DOHH2 (cell line): ENCODE measurements around the gene IFNGR2.
"Not testable (repeated sequence)": the region's sequence is repeated elsewhere in the genome, so short reads cannot be mapped to it uniquely, and the experiment has no call there.

Experiments
- H3F3A ChIP-seq: fragments of 200-600 bp; sonication (generic), shearing (Covaris generic); 2 replicates; pipeline ENCODE4 v1.6.0; 2016; ENCODE audit warnings: antibody characterized with exemption, mild to moderate bottlenecking; ENCODE audit not compliant: control insufficient read depth, insufficient read depth
- H3K27ac ChIP-seq: fragments of 200-600 bp; sonication (generic); 2 replicates; pipeline ENCODE4 v1.5.1; 2014; ENCODE audit warnings: low read depth, mild to moderate bottlenecking, low read length, moderate library complexity
- H3K27me3 ChIP-seq: fragments of 200-600 bp; sonication (generic); 2 replicates; pipeline ENCODE4 v1.6.1; 2014; ENCODE audit warnings: mild to moderate bottlenecking, low read length, mixed read lengths; ENCODE audit not compliant: control insufficient read depth
- H3K36me3 ChIP-seq: fragments of 200-600 bp; sonication (generic); 2 replicates; pipeline ENCODE4 v1.6.1; 2014; ENCODE audit warnings: mild to moderate bottlenecking, low read length, moderate library complexity, mixed read lengths; ENCODE audit not compliant: control insufficient read depth
- H3K4me1 ChIP-seq: fragments of 200-600 bp; sonication (generic); 2 replicates; pipeline ENCODE4 v1.6.1; 2014; ENCODE audit warnings: mild to moderate bottlenecking, low read length, mixed read lengths; ENCODE audit not compliant: control insufficient read depth
- H3K4me2 ChIP-seq: fragments of 200-600 bp; sonication (generic); 2 replicates; pipeline ENCODE4 v1.6.0; 2014; ENCODE audit warnings: mild to moderate bottlenecking, low read length, moderate library complexity
- H3K4me3 ChIP-seq: fragments of 200-600 bp; sonication (generic); 2 replicates; pipeline ENCODE4 v1.5.1; 2014; ENCODE audit warnings: mild to moderate bottlenecking, low read length, mixed read lengths
- H3K79me2 ChIP-seq: fragments of 200-600 bp; sonication (generic); 2 replicates; pipeline ENCODE4 v1.6.1; 2014; ENCODE audit warnings: mild to moderate bottlenecking, low read length, mixed read lengths; ENCODE audit not compliant: control insufficient read depth
- H3K9me2 ChIP-seq: fragments of 200-600 bp; sonication (generic); replicated peaks from 2 replicates; pipeline ENCODE4 v1.6.1; 2014; ENCODE audit warnings: mild to moderate bottlenecking, low read length, mixed read lengths; ENCODE audit not compliant: control insufficient read depth
- H3K9me3 ChIP-seq: fragments of 200-600 bp; sonication (generic); 2 replicates; pipeline ENCODE4 v1.6.1; 2014; ENCODE audit warnings: antibody characterized with exemption, low read length, mixed read lengths; ENCODE audit not compliant: control insufficient read depth, insufficient read depth
- H4K20me1 ChIP-seq: fragments of 200-600 bp; sonication (generic); 2 replicates; pipeline ENCODE4 v1.6.0; 2014; ENCODE audit warnings: low read depth, mild to moderate bottlenecking, antibody characterized with exemption, low read length, moderate library complexity; ENCODE audit not compliant: control insufficient read depth, insufficient read depth
- EZH2phosphoT487 ChIP-seq: fragments of 200-600 bp; sonication (generic); IDR thresholded peaks from 2 replicates; pipeline ENCODE4 v1.6.1; 2017; ENCODE audit warnings: borderline replicate concordance, mild to moderate bottlenecking, antibody characterized with exemption, low read length, moderate library complexity, mixed read lengths
- TF ChIP-seq, protein P1 (sequence below): fragments of 200-600 bp; sonication (generic); IDR thresholded peaks from one replicate; pipeline ENCODE4 v1.5.1; 2014; ENCODE audit warnings: antibody characterized with exemption, mild to moderate bottlenecking, low read depth, low read length; ENCODE audit not compliant: poor library complexity, severe bottlenecking

IFNGR2 gene

DNA sequence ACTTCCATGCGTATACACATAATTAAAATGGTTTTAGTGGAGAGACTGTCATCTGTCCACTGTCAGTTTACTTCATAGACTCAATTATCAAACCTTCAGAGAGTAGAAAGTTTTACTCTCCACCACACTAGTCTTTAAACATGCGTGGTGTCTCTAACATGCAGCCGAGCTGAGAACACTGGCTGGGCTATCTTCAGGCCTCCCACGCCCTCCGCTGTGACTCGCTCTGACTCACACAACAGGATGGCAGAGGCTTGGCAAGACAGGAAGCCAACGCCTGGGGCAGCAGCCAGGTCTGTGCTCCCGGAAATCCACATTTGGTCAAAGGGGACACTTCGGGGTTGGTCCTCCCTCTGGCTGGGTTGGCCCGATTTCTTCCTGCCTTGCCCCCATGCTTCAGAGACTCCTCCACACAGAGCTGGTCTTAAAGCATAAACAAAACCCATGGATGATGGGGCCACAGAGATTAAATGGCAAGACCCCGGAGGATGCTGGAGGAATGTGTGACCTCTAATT is 22.7 kb upstream of the IFNGR2 start:
- Histone ChIP-seq H4K20me1 (no peaks in the 10 kb centered on the region), H3K4me1 (peaks cover 89% of the 10 kb centered on the region), H3K27ac (peak overlapping the region; percentile 96), H3K9me2 (no peaks in the 10 kb centered on the region), H3F3A (peaks cover 39% of the 10 kb centered on the region), H3K79me2 (peaks cover 9% of the 10 kb centered on the region; the same call in 1 of the 2 replicates), H3K4me2 (peak overlapping the region; percentile 89), H3K36me3 (no peaks in the 10 kb centered on the region; the same call in 1 of the 2 replicates), H3K27me3 (no peaks in the 10 kb centered on the region), H3K9me3 (no peaks in the 10 kb centered on the region), H3K4me3 (peak overlapping the region; percentile 83)
- TF ChIP-seq, protein P1, sequence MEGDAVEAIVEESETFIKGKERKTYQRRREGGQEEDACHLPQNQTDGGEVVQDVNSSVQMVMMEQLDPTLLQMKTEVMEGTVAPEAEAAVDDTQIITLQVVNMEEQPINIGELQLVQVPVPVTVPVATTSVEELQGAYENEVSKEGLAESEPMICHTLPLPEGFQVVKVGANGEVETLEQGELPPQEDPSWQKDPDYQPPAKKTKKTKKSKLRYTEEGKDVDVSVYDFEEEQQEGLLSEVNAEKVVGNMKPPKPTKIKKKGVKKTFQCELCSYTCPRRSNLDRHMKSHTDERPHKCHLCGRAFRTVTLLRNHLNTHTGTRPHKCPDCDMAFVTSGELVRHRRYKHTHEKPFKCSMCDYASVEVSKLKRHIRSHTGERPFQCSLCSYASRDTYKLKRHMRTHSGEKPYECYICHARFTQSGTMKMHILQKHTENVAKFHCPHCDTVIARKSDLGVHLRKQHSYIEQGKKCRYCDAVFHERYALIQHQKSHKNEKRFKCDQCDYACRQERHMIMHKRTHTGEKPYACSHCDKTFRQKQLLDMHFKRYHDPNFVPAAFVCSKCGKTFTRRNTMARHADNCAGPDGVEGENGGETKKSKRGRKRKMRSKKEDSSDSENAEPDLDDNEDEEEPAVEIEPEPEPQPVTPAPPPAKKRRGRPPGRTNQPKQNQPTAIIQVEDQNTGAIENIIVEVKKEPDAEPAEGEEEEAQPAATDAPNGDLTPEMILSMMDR: no peak
- no peak for TF ChIP-seq EZH2phosphoT487

DNA sequence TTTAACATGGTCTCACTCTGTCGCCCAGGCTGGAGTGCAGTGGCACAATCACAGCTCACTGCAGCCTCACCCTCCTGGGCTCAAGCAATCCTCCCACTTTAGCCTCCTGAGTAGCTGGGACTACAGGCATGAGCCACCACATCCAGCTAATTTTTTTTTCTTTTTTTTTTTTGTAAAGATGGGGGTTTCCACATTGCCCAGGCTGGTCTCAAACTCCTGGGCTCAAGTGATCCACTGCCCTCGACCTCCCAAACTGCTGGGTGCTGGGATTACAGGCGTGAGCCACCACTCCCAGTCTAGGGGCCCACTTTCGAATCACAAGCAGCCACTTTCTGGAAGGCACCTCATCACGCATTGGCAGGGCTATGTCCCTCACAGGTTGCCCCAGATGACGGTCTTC is 21.8 kb upstream of the IFNGR2 start:
- Histone ChIP-seq H3K4me2 (peak overlapping the region; percentile 89), H3K4me1 (peaks cover 88% of the 10 kb centered on the region), H3K4me3 (peak overlapping the region; percentile 83), H3K27ac (peak overlapping the region; percentile 96), H3F3A (peaks cover 39% of the 10 kb centered on the region)
- H4K20me1 ChIP-seq, H3K9me3 ChIP-seq, H3K27me3 ChIP-seq, H3K79me2 ChIP-seq, H3K36me3 ChIP-seq, H3K9me2 ChIP-seq: not testable (repeated sequence)

DNA sequence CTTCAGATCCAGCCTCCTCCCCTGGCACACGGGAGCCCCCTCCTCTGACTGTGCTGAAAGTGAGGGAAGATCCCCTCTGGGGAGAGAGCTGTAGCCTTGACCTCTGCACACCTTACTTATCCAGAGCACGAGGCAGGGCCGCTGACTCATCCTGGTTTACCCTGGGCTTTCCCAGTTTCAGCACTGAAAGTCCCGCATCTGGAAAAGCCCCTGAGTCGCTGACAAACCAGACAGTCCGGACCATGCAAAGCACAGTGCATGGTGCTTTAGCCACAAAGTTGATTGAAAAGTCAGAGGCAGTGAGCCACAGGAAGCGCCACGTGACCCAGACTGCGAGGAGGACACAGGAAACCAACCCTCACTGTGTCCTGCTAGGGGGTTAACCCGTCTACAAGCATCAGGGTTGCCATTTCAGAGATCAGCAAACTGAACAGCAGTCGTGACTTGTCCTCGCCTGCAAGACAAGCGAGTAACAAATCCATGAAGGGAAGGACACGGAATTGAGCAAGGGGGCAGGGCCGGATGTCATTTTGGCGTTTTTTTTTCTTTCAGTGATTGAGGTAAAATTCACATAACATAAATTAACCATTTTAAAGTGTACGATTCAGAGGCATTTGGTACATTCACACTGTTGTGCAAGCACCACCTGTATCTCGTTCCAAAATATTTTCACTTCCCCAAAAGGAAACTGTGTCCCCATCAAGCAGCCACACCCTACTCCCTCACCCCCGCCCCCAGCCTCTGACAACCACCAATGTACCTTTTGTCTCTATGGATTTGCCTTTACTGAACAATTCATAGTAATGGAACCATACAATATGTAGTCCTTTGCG is 19.9 kb upstream of the IFNGR2 start:
- Histone ChIP-seq H4K20me1 (no peaks in the 10 kb centered on the region), H3K9me2 (no peaks in the 10 kb centered on the region), H3K79me2 (peaks cover 9% of the 10 kb centered on the region; the same call in 1 of the 2 replicates), H3K27ac (peak overlapping the region; percentile 96), H3K4me3 (peak overlapping the region; percentile 83), H3K9me3 (no peaks in the 10 kb centered on the region), H3K4me2 (peak overlapping the region; percentile 89), H3K36me3 (no peaks in the 10 kb centered on the region; the same call in 1 of the 2 replicates), H3K4me1 (peaks cover 89% of the 10 kb centered on the region), H3K27me3 (no peaks in the 10 kb centered on the region), H3F3A (peaks cover 42% of the 10 kb centered on the region)
- TF ChIP-seq, protein P1: no peak
- no peak for TF ChIP-seq EZH2phosphoT487

DNA sequence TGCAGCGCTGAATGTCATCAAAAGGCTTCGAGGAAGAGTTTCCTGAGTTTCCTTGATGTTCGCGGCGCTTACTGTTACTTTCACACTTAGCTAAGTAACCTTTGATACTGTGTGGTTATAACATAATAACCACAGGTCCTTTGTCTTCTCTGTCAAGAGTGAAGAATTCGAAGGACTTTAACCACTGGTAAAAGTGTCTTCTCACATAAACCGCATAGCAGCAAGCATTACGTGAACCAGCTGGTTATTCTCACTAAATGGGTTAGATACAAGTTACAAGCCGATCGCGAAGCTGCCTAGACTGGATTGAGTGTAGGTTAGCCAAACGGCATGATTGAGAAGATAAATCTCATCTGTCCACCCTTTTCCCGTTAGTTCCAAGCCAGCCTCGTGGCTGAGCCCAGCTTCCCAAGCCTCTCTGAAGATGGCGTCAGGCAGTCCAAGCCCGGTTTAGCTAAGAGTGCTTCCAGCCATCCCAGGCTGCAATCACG is 18.3 kb upstream of the IFNGR2 start:
- H3K9me3 ChIP-seq: no peaks in the 10 kb centered on the region
- H3K4me3 ChIP-seq: peak overlapping the region; percentile 40; the same call in 1 of the 2 replicates
- no peaks in the 10 kb centered on the region for H4K20me1 ChIP-seq
- peak overlapping the region; percentile 89 for H3K4me2 ChIP-seq
- peaks cover 86% of the 10 kb centered on the region for H3K4me1 ChIP-seq
- H3K27ac ChIP-seq: peak overlapping the region; percentile 96
- H3K9me2 ChIP-seq: no peaks in the 10 kb centered on the region
- H3F3A ChIP-seq: peaks cover 32% of the 10 kb centered on the region
- no peaks in the 10 kb centered on the region; the same call in 1 of the 2 replicates for H3K36me3 ChIP-seq
- TF ChIP-seq, protein P1: no peak
- no peak for TF ChIP-seq EZH2phosphoT487
- H3K27me3 ChIP-seq: no peaks in the 10 kb centered on the region
- H3K79me2 ChIP-seq: peaks cover 9% of the 10 kb centered on the region; the same call in 1 of the 2 replicates
